ENCODE results near the gene ATG13. TPM values are rescaled to one million over a fixed set of nuclear protein-coding genes. Genes with fewer than 3 reads are reported as not detected.

The ATG13 gene
- total and polyA plus RNA-seq, 8 donors, result 27.5 to 59.6 (median 40.5) TPM

GRCh38 chr11:46633291-46634217, 16.2 kb downstream of the ATG13 start:
- ATAC-seq (no peak), FAIRE-seq (no peak)
- H3K36me3 ChIP-seq, result peaks cover 0 to 10% (median 10%) of the 10 kb centered on the region in 3 donors

GRCh38 chr11:46635557-46636139, 18.3 kb downstream of the ATG13 start:
- TF ChIP-seq, protein P1, sequence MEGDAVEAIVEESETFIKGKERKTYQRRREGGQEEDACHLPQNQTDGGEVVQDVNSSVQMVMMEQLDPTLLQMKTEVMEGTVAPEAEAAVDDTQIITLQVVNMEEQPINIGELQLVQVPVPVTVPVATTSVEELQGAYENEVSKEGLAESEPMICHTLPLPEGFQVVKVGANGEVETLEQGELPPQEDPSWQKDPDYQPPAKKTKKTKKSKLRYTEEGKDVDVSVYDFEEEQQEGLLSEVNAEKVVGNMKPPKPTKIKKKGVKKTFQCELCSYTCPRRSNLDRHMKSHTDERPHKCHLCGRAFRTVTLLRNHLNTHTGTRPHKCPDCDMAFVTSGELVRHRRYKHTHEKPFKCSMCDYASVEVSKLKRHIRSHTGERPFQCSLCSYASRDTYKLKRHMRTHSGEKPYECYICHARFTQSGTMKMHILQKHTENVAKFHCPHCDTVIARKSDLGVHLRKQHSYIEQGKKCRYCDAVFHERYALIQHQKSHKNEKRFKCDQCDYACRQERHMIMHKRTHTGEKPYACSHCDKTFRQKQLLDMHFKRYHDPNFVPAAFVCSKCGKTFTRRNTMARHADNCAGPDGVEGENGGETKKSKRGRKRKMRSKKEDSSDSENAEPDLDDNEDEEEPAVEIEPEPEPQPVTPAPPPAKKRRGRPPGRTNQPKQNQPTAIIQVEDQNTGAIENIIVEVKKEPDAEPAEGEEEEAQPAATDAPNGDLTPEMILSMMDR (IDR thresholded peaks at IDR 0.05), result no peak
- 84 to 85% methylated on average over 5 of the region's 5 CpGs for WGBS, 2 donors
- ATAC-seq (no peak), DNase-seq (no peak), FAIRE-seq (no peak)
- H3K4me3 ChIP-seq, result no peak overlapping the region
- H3K27ac ChIP-seq, result no peak overlapping the region
- intact Hi-C loops (cut with DNase I), result no loop called here
- H3K36me3 ChIP-seq, result peaks cover 0 to 10% (median 10%) of the 10 kb centered on the region in 3 donors
- H3K4me1 ChIP-seq, result peaks cover 0 to 5% (median 0%) of the 10 kb centered on the region in 3 donors
- no peaks in the 10 kb centered on the region for H3K9me3 ChIP-seq
- H3K27me3 ChIP-seq, result no peaks in the 10 kb centered on the region

More at GRCh38 chr11:46633291-46634217, 16.2 kb downstream of the ATG13 start:
- Histone ChIP-seq H3K4me1 (no peaks in the 10 kb centered on the region), H3K9me3 (no peaks in the 10 kb centered on the region), H3K27ac (no peak overlapping the region), H3K27me3 (no peaks in the 10 kb centered on the region), H3K4me3 (no peak overlapping the region)
- intact Hi-C loops (cut with DNase I), result no loop called here
- WGBS, 2 donors, result 95 to 96% methylated on average over 22 of the region's 22 CpGs
- no peak for DNase-seq
- TF ChIP-seq, protein P1 (IDR thresholded peaks at IDR 0.05), result no peak

- Histone ChIP-seq H3K4me3 (no peak overlapping the region), H3K36me3 (peaks cover 0 to under 1% (median 0%) of the 10 kb centered on the region in 3 donors), H3K27me3 (no peaks in the 10 kb centered on the region), H3K9me3 (no peaks in the 10 kb centered on the region), H3K27ac (no peak overlapping the region), H3K4me1 (peaks cover 0 to 5% (median 0%) of the 10 kb centered on the region in 3 donors)
- WGBS, 2 donors, result 96% methylated on average over 5 of the region's 5 CpGs
- intact Hi-C loops (cut with DNase I), result no loop called here
- DNase-seq, result no peak
- TF ChIP-seq, protein P1 (IDR thresholded peaks at IDR 0.05), result no peak
- no peak for FAIRE-seq
- no peak for ATAC-seq
Observed at GRCh38 chr11:46637546-46637945, 20.2 kb downstream of the ATG13 start.

- ATAC-seq (no peak), DNase-seq (no peak), FAIRE-seq (no peak)
- Histone ChIP-seq H3K4me1 (peaks cover 0 to 5% (median 0%) of the 10 kb centered on the region in 3 donors), H3K9me3 (no peaks in the 10 kb centered on the region), H3K4me3 (no peak overlapping the region), H3K27ac (no peak overlapping the region), H3K36me3 (no peaks in the 10 kb centered on the region), H3K27me3 (no peaks in the 10 kb centered on the region)
- intact Hi-C loops (cut with DNase I), result no loop called here
- 95 to 97% methylated on average over 7 of the region's 7 CpGs for WGBS, 2 donors
- TF ChIP-seq, protein P1 (IDR thresholded peaks at IDR 0.05), result no peak
Observed at GRCh38 chr11:46639197-46639839, 22.0 kb downstream of the ATG13 start.
